ENCODE measurements around the gene PTPRB. TPM values are rescaled to one million over a fixed set of nuclear protein-coding genes. Genes with fewer than 3 reads are reported as not detected.

PTPRB gene
- total and polyA plus RNA-seq, 12 donors = 13.6 to 49.0 (median 36.8) TPM

- Histone ChIP-seq H3K4me1 (peaks cover 0 to 7% (median 0%) of the 10 kb centered on the region in 9 donors), H3K4me3 (no peak overlapping the region), H3K27me3 (no peaks in the 10 kb centered on the region), H3K36me3 (no peaks in the 10 kb centered on the region), H3K27ac (no peak overlapping the region), H3K9me3 (peaks cover 0 to 14% (median 3%) of the 10 kb centered on the region in 11 donors)
- ATAC-seq = no peak
- 87 to 95% methylated on average over 3 of the region's 3 CpGs for WGBS, 2 donors
- no peak for TF ChIP-seq CTCF (IDR thresholded peaks at IDR 0.05)
- intact Hi-C loops (cut with DNase I) = no loop called here
- DNase-seq = no peak
Observed at GRCh38 chr12:70468741-70469140, 168.5 kb downstream of the PTPRB start.

DNA sequence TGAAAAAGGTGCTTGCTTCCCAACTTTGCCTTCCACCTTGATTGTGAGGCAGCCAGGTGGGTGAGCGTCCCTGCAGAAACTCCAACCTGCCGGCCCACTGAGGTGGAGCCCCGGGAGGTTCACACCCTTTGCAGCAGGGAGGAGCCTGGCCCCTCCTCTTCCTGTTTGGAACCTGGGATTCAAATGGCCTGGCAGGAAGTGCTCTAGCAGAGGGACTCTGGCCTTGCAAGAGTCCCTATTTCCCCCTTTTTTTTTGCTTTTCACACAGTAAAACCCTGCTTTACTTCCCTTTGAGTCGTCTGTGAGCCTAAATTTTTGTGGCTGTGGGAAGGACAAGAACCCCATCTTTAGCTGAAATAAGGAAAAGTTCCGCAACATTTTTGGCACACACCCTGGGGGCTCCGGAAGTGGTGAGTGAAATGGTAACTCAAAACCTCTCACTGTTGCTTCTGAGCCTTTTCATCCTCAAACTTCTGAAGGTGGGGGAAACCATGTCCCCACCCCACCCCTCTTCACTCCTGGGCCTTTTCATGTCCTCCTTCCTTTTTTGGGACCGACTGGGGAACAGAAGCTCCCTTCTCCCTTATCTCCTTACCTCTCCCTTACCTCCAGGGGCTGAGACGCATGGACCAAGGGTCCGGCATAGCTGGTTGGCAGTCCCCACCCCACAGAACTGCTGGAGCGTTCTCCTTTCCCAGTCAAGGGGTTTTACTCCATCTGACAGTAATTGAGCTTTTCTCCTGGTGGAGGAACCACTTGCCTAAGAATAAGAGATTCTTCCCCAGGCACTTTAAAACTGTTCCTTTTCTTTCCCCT is 169.1 kb downstream of the PTPRB start:
- WGBS, 2 donors = 89 to 90% methylated on average over 10 of the region's 10 CpGs
- no peak for ATAC-seq
- intact Hi-C loops (cut with DNase I) = no loop called here

GRCh38 chr12:70467476-70467875 is 169.8 kb downstream of the PTPRB start:
- no peaks in the 10 kb centered on the region for H3K27me3 ChIP-seq
- H3K36me3 ChIP-seq = no peaks in the 10 kb centered on the region
- no peak overlapping the region for H3K4me3 ChIP-seq
- WGBS, 2 donors = 90% methylated on average over 2 of the region's 2 CpGs
- peaks cover 0 to 7% (median 0%) of the 10 kb centered on the region in 9 donors for H3K4me1 ChIP-seq
- no peak for TF ChIP-seq CTCF (IDR thresholded peaks at IDR 0.05)
- intact Hi-C loops (cut with DNase I) = no loop called here
- ATAC-seq = no peak
- H3K9me3 ChIP-seq = peaks cover 0 to 23% (median 6%) of the 10 kb centered on the region in 11 donors
- no peak for DNase-seq
- no peak overlapping the region for H3K27ac ChIP-seq

More for the DNA sequence above, 169.1 kb downstream of the PTPRB start:
- H3K27me3 ChIP-seq = no peaks in the 10 kb centered on the region
- no peak overlapping the region for H3K4me3 ChIP-seq
- peaks cover 0 to 20% (median 6%) of the 10 kb centered on the region in 11 donors for H3K9me3 ChIP-seq
- H3K27ac ChIP-seq = no peak overlapping the region
- no peak for TF ChIP-seq CTCF (IDR thresholded peaks at IDR 0.05)
- no peaks in the 10 kb centered on the region for H3K36me3 ChIP-seq
- DNase-seq = no peak
- peaks cover 0 to 7% (median 0%) of the 10 kb centered on the region in 9 donors for H3K4me1 ChIP-seq

DNA sequence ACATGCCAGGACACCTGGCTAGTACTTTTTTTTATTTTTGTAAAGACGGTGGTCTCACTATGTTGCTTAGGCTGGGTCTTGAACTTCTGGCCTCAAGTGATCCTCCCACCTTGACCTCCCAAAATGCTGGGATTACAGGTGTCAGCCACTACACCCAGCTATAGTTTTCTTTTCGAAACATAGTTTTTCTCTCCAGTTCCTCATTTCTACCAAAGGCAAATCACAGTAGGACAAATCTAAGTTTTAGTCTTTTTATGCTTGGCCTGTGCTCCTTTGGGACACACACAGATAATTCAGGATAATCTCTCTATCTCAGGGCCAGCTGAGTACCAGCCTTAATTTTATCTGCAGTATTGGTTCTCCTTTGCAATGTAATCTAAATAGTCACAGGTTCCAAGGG is 170.5 kb downstream of the PTPRB start:
- no peak for DNase-seq
- H3K9me3 ChIP-seq = peaks cover 0 to 23% (median 6%) of the 10 kb centered on the region in 11 donors
- H3K4me3 ChIP-seq = no peak overlapping the region
- H3K27ac ChIP-seq = no peak overlapping the region
- peaks cover 0 to 7% (median 0%) of the 10 kb centered on the region in 9 donors for H3K4me1 ChIP-seq
- TF ChIP-seq CTCF (IDR thresholded peaks at IDR 0.05) = no peak
- H3K36me3 ChIP-seq = no peaks in the 10 kb centered on the region
- ATAC-seq = no peak
- 92 to 93% methylated on average over 2 of the region's 2 CpGs for WGBS, 2 donors
- no peaks in the 10 kb centered on the region for H3K27me3 ChIP-seq
- intact Hi-C loops (cut with DNase I) = no loop called here
